GM18499 (cell line): Measurements from ENCODE around the gene CFAP69.

Source experiments
- ATAC-seq: cut with Tn5 transposase; IDR thresholded peaks from one replicate; pipeline ENCODE4 v1.9.1; 2021; ENCODE audit warnings: moderate number of reproducible peaks; ENCODE audit not compliant: insufficient read depth, unreplicated experiment

The CFAP69 gene, protein sequence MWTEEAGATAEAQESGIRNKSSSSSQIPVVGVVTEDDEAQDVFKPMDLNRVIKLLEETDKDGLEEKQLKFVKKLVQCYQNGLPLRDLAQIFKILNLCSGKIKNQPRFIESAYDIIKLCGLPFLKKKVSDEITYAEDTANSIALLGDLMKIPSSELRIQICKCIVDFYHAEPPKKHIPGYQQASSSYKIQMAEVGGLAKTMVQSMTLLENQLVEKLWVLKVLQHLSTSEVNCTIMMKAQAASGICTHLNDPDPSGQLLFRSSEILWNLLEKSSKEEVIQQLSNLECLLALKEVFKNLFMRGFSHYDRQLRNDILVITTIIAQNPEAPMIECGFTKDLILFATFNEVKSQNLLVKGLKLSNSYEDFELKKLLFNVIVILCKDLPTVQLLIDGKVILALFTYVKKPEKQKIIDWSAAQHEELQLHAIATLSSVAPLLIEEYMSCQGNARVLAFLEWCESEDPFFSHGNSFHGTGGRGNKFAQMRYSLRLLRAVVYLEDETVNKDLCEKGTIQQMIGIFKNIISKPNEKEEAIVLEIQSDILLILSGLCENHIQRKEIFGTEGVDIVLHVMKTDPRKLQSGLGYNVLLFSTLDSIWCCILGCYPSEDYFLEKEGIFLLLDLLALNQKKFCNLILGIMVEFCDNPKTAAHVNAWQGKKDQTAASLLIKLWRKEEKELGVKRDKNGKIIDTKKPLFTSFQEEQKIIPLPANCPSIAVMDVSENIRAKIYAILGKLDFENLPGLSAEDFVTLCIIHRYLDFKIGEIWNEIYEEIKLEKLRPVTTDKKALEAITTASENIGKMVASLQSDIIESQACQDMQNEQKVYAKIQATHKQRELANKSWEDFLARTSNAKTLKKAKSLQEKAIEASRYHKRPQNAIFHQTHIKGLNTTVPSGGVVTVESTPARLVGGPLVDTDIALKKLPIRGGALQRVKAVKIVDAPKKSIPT

DNA sequence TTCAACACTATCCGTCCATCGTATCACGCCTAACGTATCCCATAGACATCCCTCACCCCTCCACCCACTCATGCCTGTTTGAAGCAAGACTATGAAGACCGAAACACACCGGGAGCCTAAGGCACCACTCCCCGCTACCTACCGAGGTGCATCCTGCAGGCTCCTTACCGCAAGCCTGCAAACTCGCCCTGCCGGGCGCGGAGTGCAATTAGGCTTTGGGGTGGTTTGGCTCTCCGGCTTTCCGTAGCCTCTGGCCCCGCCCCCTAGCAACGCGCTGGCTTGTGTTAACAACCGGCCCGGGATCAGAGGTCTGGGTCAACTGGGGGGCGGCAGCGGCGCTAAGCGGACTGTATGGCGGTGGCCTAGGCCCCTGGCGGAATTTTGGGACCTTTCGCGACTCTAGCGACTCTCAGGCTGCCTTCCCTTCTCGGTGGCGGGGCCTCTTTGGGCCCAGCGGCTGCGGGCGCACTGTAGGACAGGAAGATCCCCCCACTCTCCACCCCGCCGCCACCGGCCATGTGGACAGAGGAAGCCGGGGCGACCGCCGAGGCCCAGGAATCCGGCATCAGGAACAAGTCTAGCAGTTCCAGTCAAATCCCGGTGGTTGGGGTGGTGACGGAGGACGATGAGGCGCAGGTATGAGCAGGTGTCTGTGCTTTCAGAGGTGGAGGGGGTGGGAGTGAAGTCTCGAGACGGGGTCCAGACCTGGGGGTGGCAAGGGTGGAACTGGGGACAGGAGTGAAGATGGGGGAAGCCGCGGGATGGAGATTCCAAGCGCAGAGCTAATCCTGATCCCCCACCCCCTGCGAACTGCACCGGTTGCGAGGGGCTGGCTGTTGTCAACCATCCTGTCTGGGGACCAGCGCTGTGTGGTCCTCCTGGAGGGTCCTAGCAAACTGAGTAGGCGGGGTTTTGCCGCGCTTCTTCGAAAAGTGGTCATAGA is at the start of gene CFAP69:
Gene CFAP69, plus strand, starts transcription at position 266 of the 943 bp plus-strand sequence. Its CDS starts 251 bp downstream, at position 517.
- peak; percentile 60 for ATAC-seq

DNA sequence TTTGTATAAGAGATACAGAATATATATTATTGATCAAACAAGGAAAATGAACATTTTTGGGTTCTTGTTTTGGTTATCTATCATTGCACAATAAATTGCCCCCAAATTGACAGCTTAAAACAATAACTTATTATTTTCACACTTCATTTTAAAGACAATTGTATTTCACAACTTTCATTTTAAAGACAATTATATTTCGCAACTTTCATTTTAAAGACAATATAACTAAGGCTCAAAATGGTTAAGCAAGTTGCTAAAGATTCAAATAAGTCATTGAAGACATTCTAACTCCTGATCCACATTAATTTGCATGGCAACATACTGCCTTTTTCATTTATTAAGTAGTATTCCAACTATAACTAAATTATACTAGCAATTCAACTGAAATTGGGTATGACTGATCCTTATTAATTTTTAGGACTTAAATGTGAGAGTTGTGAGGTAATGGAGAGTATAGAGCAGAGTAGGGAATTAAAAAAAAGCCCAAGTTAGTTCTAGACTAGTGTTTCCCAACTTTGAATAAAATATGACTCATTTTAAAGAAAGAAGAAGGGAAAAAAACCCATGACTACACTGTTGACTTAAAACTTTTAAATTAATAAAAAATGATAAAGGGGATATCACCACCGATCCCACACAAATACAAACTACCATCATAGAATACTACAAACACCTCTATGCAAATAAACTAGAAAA is 43.3 kb upstream of the CFAP69 start:
- no peak for ATAC-seq

DNA sequence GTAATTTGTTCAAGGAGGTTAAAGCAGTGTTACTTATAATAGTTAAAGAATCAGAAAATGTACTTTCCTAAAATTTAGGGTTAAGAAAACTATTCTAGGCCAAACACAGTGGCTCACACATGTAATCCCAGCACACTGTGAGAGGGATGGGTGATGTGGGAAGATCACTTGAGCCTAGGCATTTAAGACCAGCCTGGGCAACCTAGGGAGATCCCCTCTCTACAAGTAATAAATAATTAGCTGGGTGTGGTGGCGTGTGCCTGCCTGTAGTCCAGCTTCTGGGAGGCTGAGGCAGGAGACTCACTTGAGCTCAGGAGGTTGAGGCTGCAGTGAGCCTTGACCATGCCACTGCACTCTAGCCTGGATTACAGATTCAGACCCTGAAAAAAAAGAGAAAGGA is 37.0 kb upstream of the CFAP69 start:
- ATAC-seq: no peak

DNA sequence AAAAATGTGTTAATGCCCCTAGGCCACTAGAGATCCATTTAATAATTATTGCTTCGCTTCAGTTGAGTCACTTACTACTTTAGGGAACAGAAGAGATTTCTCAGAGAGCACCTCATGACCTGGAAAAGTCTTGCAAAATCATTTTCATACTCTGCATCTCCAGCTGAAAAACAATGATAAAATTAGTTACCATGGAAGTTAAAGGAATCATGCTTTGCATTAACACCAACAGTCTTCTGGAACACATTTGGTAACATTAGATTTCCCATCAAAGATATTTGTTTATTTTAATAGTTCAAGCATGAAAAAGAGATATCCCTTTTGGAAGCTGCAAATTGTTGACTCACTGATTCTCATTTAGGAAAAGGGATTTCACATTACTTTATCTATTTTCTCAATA is 35.2 kb upstream of the CFAP69 start:
- no peak for ATAC-seq

DNA sequence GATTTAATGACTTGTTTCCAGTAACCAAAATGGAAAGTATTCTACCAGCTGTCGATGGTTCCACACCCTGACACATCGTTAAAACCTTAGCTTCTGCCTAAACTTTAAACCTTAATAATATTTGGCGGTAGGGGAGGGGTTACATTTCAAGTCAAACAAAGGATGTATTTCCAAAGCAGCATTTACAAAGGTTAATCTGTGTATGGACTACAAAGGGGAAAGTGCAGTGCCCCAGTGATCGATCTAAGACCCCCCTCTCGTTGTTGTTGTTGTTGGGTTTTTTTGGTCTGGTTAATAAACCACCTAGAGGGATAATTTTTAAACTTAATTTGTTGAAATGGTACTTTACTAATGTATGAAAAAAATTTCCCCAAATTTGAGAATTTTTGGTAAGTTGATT is 34.5 kb upstream of the CFAP69 start:
- ATAC-seq: no peak

DNA sequence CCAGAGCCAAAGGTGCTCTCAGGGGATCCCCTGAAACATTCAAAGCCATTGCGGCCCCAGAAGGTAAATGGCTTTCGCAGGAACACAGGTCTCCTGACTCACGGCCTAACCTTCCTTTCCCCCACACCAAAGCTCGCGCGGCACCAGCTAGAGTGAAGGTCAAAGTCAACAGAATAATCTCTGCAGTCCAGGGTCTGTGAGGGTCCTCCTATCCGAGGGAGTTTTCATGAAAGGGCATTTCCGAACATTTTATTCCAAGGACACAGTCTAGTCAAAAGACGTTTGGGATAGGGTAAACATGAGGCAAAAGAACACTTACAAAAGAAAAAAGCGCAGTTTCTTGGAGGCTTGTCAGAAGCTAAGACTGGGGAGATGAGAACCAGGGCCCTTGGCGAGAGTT is 34.0 kb upstream of the CFAP69 start:
- ATAC-seq: no peak

DNA sequence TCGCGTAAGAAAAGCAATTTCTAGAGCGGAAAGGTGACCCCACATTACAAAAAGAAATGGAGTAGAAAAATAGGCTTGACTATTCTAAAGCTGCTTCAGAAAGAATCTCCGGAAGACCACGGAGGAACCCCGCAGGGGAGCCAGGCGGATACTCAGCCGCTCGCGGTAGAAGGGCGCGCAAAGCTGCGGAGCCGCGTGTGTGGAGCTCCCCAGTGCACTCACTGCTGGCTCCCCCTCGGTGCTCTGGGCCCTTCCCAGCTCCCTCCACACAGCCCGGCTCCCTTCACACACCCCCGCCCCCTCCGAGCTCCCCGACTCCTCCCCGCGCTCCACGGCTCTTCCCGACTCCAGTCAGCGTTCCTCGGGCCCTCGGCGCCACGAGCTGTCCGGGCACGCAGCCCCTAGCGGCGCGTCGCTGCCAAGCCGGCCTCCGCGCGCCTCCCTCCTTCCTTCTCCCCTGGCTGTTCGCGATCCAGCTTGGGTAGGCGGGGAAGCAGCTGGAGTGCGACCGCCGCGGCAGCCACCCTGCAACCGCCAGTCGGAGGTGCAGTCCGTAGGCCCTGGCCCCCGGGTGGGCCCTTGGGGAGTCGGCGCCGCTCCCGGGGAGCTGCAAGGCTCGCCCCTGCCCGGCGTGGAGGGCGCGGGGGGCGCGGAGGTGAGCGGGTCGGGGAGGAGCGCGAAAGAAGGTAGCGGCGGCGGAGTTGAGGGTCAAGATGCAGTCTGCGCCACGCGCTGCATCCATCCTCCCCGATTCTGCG is 33.4 kb upstream of the CFAP69 start, which contains the start of gene STEAP2:
Gene STEAP2, plus strand, starts transcription at position 350 of the 758 bp plus-strand sequence. CDS start 13,343 bp downstream, outside the sequence.
- no peak for ATAC-seq

DNA sequence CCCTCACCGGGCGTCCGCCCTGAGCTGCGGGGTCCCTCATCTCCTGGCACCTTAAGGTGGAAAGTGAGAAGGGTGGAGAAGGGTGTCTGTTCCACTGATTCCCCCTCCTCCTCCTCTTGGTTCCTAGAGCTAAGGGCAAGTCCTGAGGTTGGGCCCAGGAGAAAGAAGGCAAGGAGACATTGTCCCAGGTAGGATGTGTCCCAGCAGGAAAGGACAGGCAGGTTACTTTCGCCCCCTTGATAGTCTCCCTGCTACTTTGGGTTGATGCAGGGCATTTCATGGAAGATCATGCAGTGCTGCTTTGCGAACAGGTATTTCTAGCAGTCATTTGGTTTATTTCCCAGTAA is 32.9 kb upstream of the CFAP69 start:
- ATAC-seq: no peak

DNA sequence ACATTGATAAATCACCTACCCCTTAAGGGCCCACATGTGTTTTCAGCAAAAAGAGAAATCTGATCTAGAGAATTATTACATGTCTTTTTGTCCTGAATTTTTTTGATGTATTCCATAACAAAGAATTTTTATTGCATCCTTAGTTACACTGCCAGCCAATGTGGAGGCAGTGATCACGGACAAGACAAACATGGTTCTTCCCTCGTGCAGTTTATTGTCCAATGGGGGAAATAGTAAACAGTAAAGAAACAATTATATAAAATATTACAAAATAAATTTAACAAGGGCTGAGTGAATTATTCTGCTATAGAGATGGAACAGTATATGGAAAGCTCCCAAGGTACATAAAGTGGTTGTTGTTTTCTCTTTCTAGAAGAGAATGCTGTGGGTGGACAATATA is 31.5 kb upstream of the CFAP69 start:
- no peak for ATAC-seq

DNA sequence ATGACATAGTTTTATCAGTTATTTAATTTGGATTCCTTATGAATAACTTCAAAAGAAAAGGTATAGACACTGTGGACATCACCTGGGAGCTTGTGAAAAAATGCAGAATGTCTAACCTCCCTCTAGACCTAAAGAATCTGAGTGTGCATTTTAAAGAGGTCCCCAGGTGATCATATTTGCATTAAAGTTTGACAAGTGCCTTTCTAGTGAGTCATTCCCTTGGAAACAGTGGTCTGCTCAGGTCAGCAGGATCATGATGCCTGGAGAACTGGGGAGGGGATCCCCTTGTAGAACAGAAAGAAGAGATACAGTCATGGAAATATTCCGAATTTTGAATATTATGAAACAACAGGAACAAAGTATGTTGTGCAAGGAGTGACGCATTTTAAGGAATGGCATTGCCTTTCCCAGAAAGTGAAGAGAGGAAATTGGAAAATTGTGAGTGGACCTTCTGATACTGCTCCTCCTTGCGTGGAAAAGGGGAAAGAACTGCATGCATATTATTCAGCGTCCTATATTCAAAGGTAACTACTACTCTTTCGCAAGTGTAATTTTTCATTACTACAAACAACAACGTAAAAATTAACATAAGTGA is 28.8 kb upstream of the CFAP69 start:
- ATAC-seq: no peak

DNA sequence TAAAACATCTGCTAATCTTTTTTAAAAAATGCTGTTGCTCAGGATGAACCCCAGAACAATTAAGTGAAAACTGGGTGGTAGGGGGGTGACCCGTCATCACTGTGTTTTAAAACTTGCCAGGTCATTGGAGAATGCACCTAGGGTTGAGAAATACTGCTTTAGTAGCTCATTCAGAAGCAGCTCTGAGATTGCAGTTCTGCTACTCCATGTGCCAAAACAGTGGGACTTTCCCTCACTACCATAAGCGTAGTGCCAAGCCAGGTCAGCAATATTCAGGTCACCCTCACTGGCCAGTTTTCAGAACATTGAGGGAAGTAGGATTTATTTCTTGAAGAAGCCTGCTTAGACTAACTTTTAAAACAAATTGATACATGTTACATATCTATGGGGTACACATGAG is 28.2 kb upstream of the CFAP69 start:
- ATAC-seq: no peak

DNA sequence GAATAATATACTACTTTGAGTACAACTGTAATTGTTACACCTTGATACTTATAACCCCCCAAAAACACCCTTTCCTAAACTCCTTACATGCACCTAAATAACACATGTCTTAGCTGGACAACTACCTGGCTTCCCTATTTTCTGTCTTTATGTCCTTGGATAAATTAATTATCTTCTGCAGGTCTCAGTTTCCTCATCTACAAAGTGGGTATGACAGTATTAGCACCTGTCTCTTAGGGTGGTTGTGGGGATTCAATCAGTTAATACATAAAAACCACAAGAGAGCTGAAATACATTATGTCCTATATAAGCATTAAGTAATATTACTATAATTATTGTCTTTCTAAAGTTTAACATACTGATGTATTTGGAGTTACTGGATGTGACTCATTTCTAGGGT is 22.6 kb upstream of the CFAP69 start:
- ATAC-seq: no peak

DNA sequence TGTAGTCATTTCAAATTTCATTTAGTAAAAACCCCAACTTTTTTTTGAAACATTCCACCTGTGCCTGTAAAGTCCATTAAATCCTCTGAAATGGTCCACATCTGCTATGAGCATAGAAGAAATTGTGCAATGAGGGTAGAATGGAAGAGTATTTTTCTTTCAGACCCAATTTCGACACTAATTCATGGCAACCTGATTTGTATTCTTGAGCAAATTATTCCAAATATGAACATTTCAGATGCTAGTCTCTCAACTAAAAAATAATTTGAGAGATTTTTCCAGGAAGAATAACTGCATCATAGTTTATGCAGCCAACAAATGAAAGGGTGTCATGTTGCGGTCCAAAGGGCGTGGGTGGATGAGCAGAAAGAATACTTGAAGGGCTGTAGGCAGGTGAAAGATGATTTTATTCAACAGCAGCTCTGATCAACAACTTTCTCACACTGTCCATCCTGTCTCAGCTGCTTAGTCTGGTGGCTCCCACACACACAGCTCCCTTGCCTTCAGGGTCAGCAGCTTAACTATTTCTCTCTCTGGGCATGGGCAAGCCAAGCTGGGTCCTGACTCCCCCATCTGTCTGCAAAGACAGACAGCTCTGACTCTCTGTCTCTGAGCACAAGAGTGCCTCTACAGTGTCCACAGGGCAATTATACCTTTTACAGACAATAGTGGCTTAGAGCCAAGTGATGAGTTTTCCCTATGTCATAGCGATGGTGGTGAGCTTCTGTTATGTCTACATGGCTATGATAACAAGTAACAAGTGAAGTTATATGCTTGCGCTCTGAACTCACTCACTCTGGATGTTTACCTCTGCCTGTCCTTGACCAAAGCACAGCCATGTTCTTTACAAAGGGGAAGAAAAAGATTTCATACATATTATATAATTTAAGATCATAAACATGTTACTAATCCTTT is 21.9 kb upstream of the CFAP69 start:
- no peak for ATAC-seq

DNA sequence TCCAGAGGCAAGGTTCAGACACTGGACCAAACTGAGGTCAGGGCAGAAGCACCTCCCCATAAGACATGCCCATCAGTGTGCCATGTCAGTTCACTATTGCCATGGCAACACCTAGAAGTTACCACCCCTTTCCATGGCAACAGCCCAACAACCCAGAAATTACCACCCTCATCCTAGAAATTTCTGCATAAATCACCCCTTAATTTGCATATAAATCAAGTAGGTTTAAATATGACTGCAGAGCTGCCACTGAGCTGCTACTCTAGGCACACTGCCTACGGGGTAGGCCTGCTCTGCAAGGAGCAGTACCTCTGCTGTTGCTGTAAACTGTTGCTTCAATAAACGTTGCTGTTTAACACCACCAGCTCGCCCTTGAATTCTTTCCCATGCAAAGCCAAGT is 20.8 kb upstream of the CFAP69 start:
- ATAC-seq: no peak

DNA sequence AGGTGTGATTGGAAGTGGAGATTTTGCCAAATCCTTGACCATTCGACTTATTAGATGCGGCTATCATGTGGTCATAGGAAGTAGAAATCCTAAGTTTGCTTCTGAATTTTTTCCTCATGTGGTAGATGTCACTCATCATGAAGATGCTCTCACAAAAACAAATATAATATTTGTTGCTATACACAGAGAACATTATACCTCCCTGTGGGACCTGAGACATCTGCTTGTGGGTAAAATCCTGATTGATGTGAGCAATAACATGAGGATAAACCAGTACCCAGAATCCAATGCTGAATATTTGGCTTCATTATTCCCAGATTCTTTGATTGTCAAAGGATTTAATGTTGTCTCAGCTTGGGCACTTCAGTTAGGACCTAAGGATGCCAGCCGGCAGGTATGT is 19.8 kb upstream of the CFAP69 start:
- no peak for ATAC-seq

DNA sequence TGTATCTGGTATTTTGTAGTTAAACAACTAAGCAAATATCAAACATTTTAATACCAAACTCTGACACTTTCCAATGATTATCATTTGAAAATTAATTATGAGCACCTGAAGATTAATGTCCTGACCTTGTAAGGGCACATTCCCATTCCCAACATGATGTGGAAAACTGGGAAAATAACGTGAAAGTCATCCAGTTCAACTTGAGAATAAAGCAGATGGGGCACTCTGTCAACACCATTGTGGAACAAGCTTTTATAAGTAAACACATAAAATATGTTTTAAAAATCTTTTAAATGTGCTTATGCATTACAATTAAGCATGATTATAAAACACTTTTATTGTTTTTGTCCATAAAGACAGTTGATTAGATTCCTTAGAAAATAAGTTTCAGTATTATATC is 19.4 kb upstream of the CFAP69 start:
- no peak for ATAC-seq

DNA sequence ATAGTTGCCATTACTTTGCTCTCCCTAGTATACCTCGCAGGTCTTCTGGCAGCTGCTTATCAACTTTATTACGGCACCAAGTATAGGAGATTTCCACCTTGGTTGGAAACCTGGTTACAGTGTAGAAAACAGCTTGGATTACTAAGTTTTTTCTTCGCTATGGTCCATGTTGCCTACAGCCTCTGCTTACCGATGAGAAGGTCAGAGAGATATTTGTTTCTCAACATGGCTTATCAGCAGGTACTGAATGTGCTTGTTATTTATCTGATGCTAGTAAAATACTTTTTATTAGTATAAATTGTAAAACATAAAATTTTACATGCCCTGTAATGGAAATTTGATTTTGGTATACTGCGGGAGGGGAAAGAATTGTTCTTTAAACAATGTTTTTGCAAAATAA is 17.7 kb upstream of the CFAP69 start:
- no peak for ATAC-seq

DNA sequence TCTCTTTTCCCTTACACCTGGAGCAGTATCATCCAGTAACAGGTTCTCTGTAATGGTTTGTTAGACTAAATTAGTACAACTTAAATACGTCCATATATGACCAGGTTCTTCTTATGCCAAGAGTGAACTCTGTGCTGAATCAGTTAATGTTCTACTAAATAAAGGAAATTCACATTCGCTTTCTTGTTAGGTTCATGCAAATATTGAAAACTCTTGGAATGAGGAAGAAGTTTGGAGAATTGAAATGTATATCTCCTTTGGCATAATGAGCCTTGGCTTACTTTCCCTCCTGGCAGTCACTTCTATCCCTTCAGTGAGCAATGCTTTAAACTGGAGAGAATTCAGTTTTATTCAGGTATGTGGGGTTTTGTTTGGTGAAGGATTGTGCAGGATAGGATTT is 15.3 kb upstream of the CFAP69 start:
- no peak for ATAC-seq
